CD4-positive, alpha-beta T cell (primary cell): ENCODE data around the gene AURKAIP1. TPM values are rescaled to one million over a fixed set of nuclear protein-coding genes. Genes with fewer than 3 reads are reported as not detected.

Source experiments
- ATAC-seq: fragments of 200-7000 bp; cut with Tn5 transposase; one replicate; pipeline ENCODE4 v1.10.0; 2022; ENCODE audit warnings: mild to moderate bottlenecking; ENCODE audit not compliant: poor library complexity
- CTCF ChIA-PET: fragments of 350-600 bp; sonication (Branson Sonifier 250); formaldehyde crosslinking; loops from one replicate; lab custom pipeline; 2021; ENCODE audit warnings: antibody characterized with exemption, inconsistent platforms; lab: Charles Lee
- POLR2A ChIA-PET: fragments of 350-600 bp; sonication (Branson Sonifier 250); formaldehyde crosslinking; loops from one replicate; lab custom pipeline; 2021; ENCODE audit warnings: antibody characterized with exemption, inconsistent platforms; lab: Charles Lee
- DNase-seq, 14 experiments: peaks; one replicate each; pipeline ENCODE4 v3.0.0-alpha.2; 2013 to 2020; ENCODE audit warnings: mixed read lengths in 2 of 14
- H3K27ac ChIP-seq, 2 donors: one replicate each; pipeline versions ENCODE4 v1.5.1 to v1.7.0; 2013; ENCODE audit warnings: low read length in 2 of 2, low read depth in 1 of 2, mild to moderate bottlenecking in 1 of 2
- H3K27me3 ChIP-seq, 2 experiments: 1 replicate in 1 of 2; 2 replicates in 1 of 2; pipeline versions ENCODE4 v1.6.1 to v1.7.0; 2013; ENCODE audit warnings: low read length in 2 of 2, control low read depth in 1 of 2, mild to moderate bottlenecking in 1 of 2, moderate library complexity in 1 of 2; ENCODE audit not compliant: insufficient read depth in 2 of 2, control insufficient read depth in 1 of 2
- H3K36me3 ChIP-seq: one replicate; pipeline ENCODE4 v1.6.1; 2013; ENCODE audit warnings: low read length, control low read depth; ENCODE audit not compliant: insufficient read depth
- H3K4me1 ChIP-seq: one replicate; pipeline ENCODE4 v1.6.1; 2013; ENCODE audit warnings: low read length, control low read depth; ENCODE audit not compliant: insufficient read depth
- H3K4me3 ChIP-seq: one replicate; pipeline ENCODE4 v1.5.1; 2013; ENCODE audit warnings: mild to moderate bottlenecking, low read length, moderate library complexity
- H3K9me3 ChIP-seq, 2 experiments: 1 replicate in 1 of 2; 2 replicates in 1 of 2; pipeline versions ENCODE4 v1.6.1 to v1.7.0; 2013; ENCODE audit warnings: low read length in 2 of 2, mild to moderate bottlenecking in 2 of 2, control low read depth in 1 of 2, moderate library complexity in 1 of 2; ENCODE audit not compliant: control insufficient read depth in 1 of 2, insufficient read depth in 1 of 2
- H3K27ac Mint-ChIP-seq: one replicate; pipeline ENCODE4 v1.8.0; 2020; ENCODE audit warnings: mixed read lengths
- H3K27me3 Mint-ChIP-seq: one replicate; pipeline ENCODE4 v1.8.0; 2021; ENCODE audit warnings: mixed read lengths
- H3K36me3 Mint-ChIP-seq: one replicate; pipeline ENCODE4 v1.8.0; 2021; ENCODE audit warnings: low read depth, mixed read lengths
- H3K4me1 Mint-ChIP-seq: one replicate; pipeline ENCODE4 v1.8.0; 2021; ENCODE audit warnings: low read depth, mixed read lengths
- H3K4me3 Mint-ChIP-seq: one replicate; pipeline ENCODE4 v1.8.0; 2020; ENCODE audit warnings: mild to moderate bottlenecking, mixed read lengths
- H3K9me3 Mint-ChIP-seq: one replicate; pipeline ENCODE4 v1.8.0; 2020; ENCODE audit warnings: mixed read lengths
- intact Hi-C, 2 experiments: fragments of 100-400 bp; cut with DNase I in 1 of 2; cut with micrococcal nuclease in 1 of 2; formaldehyde crosslinking; loops; one replicate each; pipeline versions ENCODE4 v1.15.1 to v1.9.0; 2023 to 2025; cut with DNase I, micrococcal nuclease
- total RNA-seq, 174 experiments: library from RNA in 2 of 174; stranded (reverse) in 2 of 174; gene quantifications; one replicate each; pipeline ENCODE4 v1.2.3 and lab custom pipeline; 2021 to 2026
- TF ChIP-seq, protein P1 (sequence below): fragments of 200-600 bp; IDR thresholded peaks from one replicate; pipeline ENCODE4 v1.8.0; 2022; ENCODE audit warnings: antibody characterized with exemption, mild to moderate bottlenecking

Gene AURKAIP1
- total RNA-seq, 2 experiments from 2014 or later = 59.2 to 64.6 TPM

DNA sequence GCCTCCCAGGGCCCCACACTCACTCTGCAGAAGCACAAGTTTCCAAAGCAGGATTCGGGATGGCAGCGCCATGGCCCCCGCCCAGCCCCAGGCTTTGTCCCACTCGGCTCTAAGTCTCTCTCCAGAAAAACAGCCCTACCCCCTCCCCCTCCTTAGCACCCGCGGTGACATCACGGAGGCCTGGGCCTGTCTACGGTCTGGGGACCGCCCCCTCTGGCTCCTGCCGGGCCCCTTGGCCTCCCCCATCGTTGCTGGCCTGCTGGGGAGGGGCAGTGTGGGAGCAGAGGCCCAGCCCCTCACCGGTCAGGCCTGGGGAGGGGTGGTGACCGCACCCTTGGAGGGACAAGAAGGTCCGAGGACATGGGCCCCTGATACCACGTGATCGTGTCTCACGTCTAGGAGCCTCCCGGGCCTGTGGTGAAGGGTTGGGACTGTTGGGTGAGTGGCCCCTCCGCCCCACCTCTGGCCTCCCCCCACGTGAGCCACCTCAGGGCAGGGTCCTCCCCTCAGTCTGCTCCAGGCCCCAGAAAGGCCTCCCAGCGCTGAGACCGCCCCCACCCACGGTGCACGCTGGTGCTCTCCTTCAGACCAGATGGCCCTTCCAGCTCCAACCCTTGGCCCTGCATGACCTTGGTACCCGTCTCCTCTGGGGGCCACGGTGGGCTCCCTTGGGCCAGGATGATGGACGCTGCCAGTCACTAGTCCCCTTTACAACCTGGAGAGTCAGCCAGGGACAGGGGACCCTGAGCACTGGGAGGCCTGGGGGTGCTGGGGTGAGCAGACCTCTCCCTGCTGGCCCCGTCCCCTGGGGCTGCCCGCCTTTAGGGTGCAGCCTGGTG lies 16.4 kb downstream of the AURKAIP1 start, which contains the start of gene MXRA8:
TSS of gene MXRA8 (minus strand) at position 123 of the 839 bp plus-strand sequence. CDS start at position 72, 51 bp downstream.
- CTCF ChIA-PET = no interaction called here
- Histone ChIP-seq H3K4me3 (no peak within 1 kb of the TSS), H3K27ac (peak within 1 kb of the TSS in 1 of 2 donors; percentile 7), H3K27me3 (peaks cover 27 to 39% of the 10 kb centered on the region in 2 experiments), H3K4me1 (peaks cover 36% of the 10 kb centered on the region), H3K36me3 (no peaks in the 10 kb centered on the region), H3K9me3 (peaks cover 0 to 21% of the 10 kb centered on the region in 2 experiments)
- Mint-ChIP-seq H3K4me1 (peaks cover 19% of the 10 kb centered on the region), H3K36me3 (no peaks in the 10 kb centered on the region), H3K9me3 (no peaks in the 10 kb centered on the region), H3K27ac (peak within 1 kb of the TSS; percentile 79), H3K4me3 (peak within 1 kb of the TSS; percentile 39), H3K27me3 (peaks cover 33% of the 10 kb centered on the region)
- POLR2A ChIA-PET = no interaction called here
- ATAC-seq (peak; percentile 54), DNase-seq (no peak)
- intact Hi-C loops = no loop called here
- TF ChIP-seq, protein P1, sequence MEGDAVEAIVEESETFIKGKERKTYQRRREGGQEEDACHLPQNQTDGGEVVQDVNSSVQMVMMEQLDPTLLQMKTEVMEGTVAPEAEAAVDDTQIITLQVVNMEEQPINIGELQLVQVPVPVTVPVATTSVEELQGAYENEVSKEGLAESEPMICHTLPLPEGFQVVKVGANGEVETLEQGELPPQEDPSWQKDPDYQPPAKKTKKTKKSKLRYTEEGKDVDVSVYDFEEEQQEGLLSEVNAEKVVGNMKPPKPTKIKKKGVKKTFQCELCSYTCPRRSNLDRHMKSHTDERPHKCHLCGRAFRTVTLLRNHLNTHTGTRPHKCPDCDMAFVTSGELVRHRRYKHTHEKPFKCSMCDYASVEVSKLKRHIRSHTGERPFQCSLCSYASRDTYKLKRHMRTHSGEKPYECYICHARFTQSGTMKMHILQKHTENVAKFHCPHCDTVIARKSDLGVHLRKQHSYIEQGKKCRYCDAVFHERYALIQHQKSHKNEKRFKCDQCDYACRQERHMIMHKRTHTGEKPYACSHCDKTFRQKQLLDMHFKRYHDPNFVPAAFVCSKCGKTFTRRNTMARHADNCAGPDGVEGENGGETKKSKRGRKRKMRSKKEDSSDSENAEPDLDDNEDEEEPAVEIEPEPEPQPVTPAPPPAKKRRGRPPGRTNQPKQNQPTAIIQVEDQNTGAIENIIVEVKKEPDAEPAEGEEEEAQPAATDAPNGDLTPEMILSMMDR = no peak

DNA sequence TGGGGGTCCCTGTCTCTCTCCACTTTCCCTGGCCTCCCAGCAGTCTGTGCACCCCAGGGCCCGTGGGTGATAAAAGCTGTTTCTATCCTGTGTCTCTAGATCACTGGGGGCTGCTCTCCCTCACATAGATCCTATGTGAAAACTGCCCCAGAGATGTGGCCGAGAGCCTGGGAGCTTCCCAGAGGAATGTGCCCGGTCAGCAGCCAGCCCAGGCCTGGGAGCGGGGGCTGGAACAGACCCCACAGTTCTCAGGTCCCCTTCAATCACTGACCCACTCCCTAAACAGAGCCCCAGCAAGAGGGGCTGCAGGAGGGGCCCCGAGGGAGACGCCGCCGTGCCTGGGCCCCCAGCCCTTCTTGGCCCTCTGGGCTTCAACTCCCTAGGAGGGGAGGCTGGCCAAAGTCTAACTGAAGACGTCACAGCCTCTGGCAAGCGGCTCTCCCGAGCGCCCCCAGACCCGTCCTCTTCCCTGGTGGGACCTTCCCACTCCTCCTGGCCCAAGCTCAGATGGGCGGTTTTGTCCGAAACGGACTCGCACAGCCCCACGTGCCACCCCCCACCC lies 17.1 kb downstream of the AURKAIP1 start:
- no peak for ATAC-seq
- peaks cover 36% of the 10 kb centered on the region for H3K27me3 Mint-ChIP-seq

DNA sequence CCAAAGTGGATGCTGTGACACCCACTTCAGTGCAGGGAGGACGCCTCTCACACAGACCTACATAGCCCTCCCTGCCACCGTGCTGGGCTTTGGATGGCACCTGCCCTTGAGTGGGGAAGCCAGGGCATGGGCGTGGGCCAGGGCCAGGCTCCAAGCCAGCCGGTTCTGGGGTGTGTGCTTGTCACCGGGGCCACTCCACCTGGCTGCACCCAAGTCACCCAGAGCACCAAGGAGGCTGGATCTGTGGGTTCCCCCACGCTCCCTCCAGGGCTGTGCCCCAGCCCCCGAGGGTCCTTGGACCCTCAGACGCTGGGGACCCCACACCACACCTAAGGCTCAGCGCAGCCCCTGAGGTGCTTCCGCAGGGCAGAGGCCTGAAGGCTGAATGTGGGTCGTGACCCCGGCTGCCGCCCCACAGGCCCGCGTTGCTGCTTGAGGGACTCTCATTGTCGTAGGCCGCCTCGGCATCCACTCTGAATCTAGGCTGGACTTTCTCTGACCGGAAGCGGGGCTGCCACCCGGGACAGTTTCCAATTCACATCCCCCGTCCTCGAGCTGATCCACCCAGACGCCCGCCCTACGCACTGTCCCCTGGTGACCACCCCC lies 18.1 kb downstream of the AURKAIP1 start:
- peaks cover 47% of the 10 kb centered on the region for H3K27me3 Mint-ChIP-seq
- H3K27ac ChIP-seq = no peak overlapping the region
- no peak for DNase-seq
- H3K27ac Mint-ChIP-seq = no peak overlapping the region
- H3K4me1 ChIP-seq = peaks cover 47% of the 10 kb centered on the region
- no peaks in the 10 kb centered on the region for H3K36me3 ChIP-seq
- intact Hi-C loops = no loop called here
- no peak overlapping the region for H3K4me3 ChIP-seq
- no peaks in the 10 kb centered on the region for H3K9me3 Mint-ChIP-seq
- no peak for ATAC-seq
- no peaks in the 10 kb centered on the region for H3K36me3 Mint-ChIP-seq
- H3K4me1 Mint-ChIP-seq = peaks cover 32% of the 10 kb centered on the region
- TF ChIP-seq, protein P1 = no peak
- POLR2A ChIA-PET = no interaction called here
- peaks cover 37 to 50% of the 10 kb centered on the region in 2 experiments for H3K27me3 ChIP-seq
- H3K4me3 Mint-ChIP-seq = no peak overlapping the region
- H3K9me3 ChIP-seq = peaks cover 0 to 31% of the 10 kb centered on the region in 2 experiments
- CTCF ChIA-PET = no interaction called here

More for the DNA sequence above, 17.1 kb downstream of the AURKAIP1 start:
- intact Hi-C loops = no loop called here
- TF ChIP-seq, protein P1 = no peak
- CTCF ChIA-PET = no interaction called here
- Mint-ChIP-seq H3K4me1 (peaks cover 22% of the 10 kb centered on the region), H3K27ac (no peak overlapping the region), H3K36me3 (no peaks in the 10 kb centered on the region), H3K4me3 (no peak overlapping the region), H3K9me3 (no peaks in the 10 kb centered on the region)
- peaks cover 43% of the 10 kb centered on the region for H3K4me1 ChIP-seq
- POLR2A ChIA-PET = no interaction called here
- no peak overlapping the region for H3K4me3 ChIP-seq
- H3K27me3 ChIP-seq = peaks cover 34 to 46% of the 10 kb centered on the region in 2 experiments
- H3K36me3 ChIP-seq = no peaks in the 10 kb centered on the region
- no peak for DNase-seq
- H3K9me3 ChIP-seq = peaks cover 0 to 28% of the 10 kb centered on the region in 2 experiments
- no peak overlapping the region for H3K27ac ChIP-seq
